Mucosa of rectum (tissue), 2 donors: Measurements from ENCODE around the gene CD47.

Experiments used
- H3K27ac ChIP-seq, 2 donors: one replicate each; pipeline ENCODE4 v1.7.0; 2013; ENCODE audit warnings: inconsistent platforms in 2 of 2, low read depth in 2 of 2, low read length in 2 of 2
- H3K27me3 ChIP-seq, 2 donors: one replicate each; pipeline ENCODE4 v1.7.0; 2013; ENCODE audit warnings: low read length in 2 of 2; ENCODE audit not compliant: control insufficient read depth in 2 of 2, insufficient read depth in 2 of 2
- H3K36me3 ChIP-seq, 2 donors: one replicate each; pipeline ENCODE4 v1.7.0; 2013; ENCODE audit warnings: low read length in 2 of 2; ENCODE audit not compliant: control insufficient read depth in 2 of 2, insufficient read depth in 2 of 2
- H3K4me1 ChIP-seq, 2 donors: one replicate each; pipeline ENCODE4 v1.7.0; 2013; ENCODE audit warnings: low read length in 2 of 2, mild to moderate bottlenecking in 1 of 2; ENCODE audit not compliant: control insufficient read depth in 2 of 2, insufficient read depth in 2 of 2
- H3K4me3 ChIP-seq, 2 donors: one replicate each; pipeline ENCODE4 v1.7.0; 2013; ENCODE audit warnings: low read length in 2 of 2
- H3K9ac ChIP-seq, 2 donors: one replicate each; pipeline ENCODE4 v1.7.0; 2013; ENCODE audit warnings: low read length in 2 of 2, low read depth in 1 of 2, mild to moderate bottlenecking in 1 of 2
- H3K9me3 ChIP-seq, 2 donors: one replicate each; pipeline ENCODE4 v1.7.0; 2013; ENCODE audit warnings: low read length in 2 of 2; ENCODE audit not compliant: control insufficient read depth in 2 of 2
- donor health status: healthy.
- donor health status: Normal muscosa, but diverticular disease.

CD47 gene

DNA sequence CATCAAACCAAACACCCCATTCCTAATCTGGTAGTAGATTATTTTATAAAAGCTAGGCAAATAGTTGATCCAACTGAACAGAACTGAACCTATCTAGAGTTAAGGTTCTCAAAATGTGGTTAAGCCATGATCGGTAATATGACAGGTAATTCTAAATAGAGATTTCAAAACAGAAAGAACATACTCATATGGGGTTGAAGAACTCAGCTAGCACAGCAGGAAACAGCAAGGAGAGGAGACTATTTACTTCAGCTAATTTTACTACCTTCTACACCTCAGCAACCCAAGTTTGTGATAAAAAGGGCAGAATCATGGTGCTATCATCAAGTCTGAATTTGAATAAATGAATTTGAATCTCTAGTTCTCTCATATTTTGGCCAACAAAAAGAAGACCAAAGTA, 11.8 kb downstream of the CD47 start:
- Histone ChIP-seq H3K4me3 (no peak overlapping the region), H3K36me3 (peaks cover 6 to 14% of the 10 kb centered on the region in 2 donors), H3K9ac (no peak overlapping the region), H3K9me3 (no peaks in the 10 kb centered on the region), H3K27ac (no peak overlapping the region), H3K27me3 (no peaks in the 10 kb centered on the region), H3K4me1 (no peaks in the 10 kb centered on the region)

DNA sequence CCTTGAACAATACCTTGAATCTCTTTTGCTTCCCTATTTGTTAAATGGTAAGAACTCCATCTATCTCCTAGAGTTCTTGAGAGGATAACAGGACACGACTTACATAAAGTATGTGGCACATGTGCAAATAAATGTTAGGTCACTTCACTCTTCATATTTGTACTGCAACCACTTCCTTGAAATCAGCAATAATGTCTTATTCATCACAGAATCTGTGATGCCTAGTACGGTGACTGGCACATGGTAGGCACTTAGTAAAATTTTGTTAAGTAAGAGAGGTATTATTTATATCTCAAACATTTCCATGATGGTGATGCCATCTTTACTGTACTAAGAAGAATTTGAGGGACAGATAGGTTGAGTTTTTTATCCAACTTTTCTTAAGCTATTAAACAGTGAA, 14.3 kb downstream of the CD47 start:
- H3K9me3 ChIP-seq: no peaks in the 10 kb centered on the region
- no peak overlapping the region for H3K4me3 ChIP-seq
- H3K27me3 ChIP-seq: no peaks in the 10 kb centered on the region
- H3K4me1 ChIP-seq: no peaks in the 10 kb centered on the region
- H3K9ac ChIP-seq: no peak overlapping the region
- H3K36me3 ChIP-seq: peaks cover 6 to 14% of the 10 kb centered on the region in 2 donors
- no peak overlapping the region for H3K27ac ChIP-seq

DNA sequence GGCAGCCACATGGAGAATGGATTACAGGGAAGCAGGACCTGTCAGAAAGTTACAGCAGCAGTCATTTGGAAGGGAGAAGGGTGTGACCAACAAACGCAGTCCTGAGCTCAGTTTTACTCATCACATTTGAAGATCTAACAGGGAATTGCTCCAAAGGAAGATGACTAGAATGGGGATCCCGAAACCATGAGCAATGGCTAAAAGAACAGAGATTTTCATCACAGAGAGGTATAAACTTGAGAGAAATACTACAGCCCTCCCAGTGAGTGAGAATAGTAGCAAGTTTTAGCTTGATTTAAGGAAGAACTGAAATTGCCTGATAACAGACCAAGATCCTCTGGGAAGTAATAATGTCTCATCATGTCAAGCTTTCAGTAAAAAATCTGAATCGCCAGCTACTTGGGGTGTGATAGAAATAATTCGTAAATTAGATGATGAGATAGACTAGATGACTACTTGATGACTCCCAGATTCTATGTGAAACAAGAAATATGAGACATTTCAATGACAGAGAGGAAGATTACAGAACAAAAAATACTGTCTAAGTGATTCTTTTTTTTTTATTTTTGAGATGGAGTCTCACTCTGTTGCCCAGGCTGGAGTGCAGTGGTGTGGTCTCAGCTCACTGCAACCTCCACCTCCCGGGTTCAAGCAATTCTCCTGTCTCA, 16.9 kb downstream of the CD47 start:
- Histone ChIP-seq H3K27ac (no peak overlapping the region), H3K9me3 (no peaks in the 10 kb centered on the region), H3K4me3 (no peak overlapping the region), H3K4me1 (no peaks in the 10 kb centered on the region), H3K27me3 (no peaks in the 10 kb centered on the region), H3K9ac (no peak overlapping the region), H3K36me3 (peaks cover 10 to 13% of the 10 kb centered on the region in 2 donors)

DNA sequence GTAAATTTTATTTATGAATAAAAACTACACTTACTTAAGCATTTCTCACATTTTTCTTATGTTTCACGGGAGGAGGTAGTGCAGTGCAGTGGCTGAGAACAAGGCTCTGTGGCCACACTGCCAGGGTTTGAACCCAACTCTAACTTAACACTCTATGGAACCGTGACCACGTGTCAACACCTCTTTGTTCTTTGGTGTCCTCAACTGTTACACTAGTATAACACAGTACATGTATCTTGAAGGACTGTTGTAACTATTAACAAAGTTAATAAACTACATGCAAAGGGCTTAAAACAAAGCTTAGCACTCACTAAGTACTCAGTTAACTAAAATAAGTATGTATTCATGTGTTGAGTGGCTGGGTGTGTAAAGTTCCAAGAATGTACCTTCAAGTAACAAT, 19.5 kb downstream of the CD47 start:
- no peak overlapping the region for H3K9ac ChIP-seq
- no peaks in the 10 kb centered on the region for H3K27me3 ChIP-seq
- H3K9me3 ChIP-seq: no peaks in the 10 kb centered on the region
- H3K36me3 ChIP-seq: peaks cover 6 to 14% of the 10 kb centered on the region in 2 donors
- H3K27ac ChIP-seq: no peak overlapping the region
- H3K4me3 ChIP-seq: no peak overlapping the region
- no peaks in the 10 kb centered on the region for H3K4me1 ChIP-seq

DNA sequence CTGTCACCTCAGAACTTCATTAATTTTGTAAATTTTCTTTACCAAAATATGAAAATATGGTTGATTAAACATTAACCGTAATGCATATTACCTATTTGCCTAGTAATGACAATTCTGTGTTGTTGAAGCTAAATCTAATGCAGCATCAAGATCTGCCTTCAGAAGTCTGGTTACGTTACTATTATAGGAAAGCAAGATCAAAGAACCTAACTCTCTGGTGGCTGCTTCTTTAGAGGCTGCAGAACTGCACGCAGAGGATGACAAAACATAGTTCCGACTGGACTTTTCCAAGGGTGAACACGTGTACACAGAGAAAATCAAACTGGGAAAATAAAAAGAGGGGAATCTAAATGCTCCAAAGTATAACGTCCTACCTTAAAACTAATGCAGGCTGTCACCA, 20.5 kb downstream of the CD47 start:
- Histone ChIP-seq H3K36me3 (peaks cover 6 to 14% of the 10 kb centered on the region in 2 donors), H3K9ac (no peak overlapping the region), H3K27ac (no peak overlapping the region), H3K4me3 (no peak overlapping the region), H3K9me3 (no peaks in the 10 kb centered on the region), H3K4me1 (no peaks in the 10 kb centered on the region), H3K27me3 (no peaks in the 10 kb centered on the region)

DNA sequence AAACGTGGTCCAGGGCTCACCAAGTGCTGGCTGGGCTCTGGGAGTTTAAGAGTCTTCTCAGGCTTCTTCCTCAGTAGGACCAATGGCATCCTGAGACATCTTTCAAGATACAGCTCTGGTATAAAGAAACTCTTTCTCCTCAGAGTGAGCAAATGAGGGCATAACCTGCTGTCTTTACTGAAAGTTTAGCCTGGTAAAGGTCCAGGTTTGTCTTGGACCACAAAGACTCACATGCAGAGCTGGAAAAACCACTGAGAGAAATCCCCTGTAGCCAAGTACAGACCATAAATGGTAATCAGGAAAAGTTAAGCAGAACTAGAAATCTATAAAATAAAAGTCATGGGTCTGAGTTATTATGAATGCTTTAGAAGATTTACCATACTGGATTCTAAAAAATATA, 23.1 kb downstream of the CD47 start:
- no peak overlapping the region for H3K27ac ChIP-seq
- H3K9ac ChIP-seq: no peak overlapping the region
- no peaks in the 10 kb centered on the region for H3K9me3 ChIP-seq
- H3K27me3 ChIP-seq: no peaks in the 10 kb centered on the region
- no peaks in the 10 kb centered on the region for H3K4me1 ChIP-seq
- H3K4me3 ChIP-seq: no peak overlapping the region
- H3K36me3 ChIP-seq: peaks cover 9 to 14% of the 10 kb centered on the region in 2 donors

- H3K4me3 ChIP-seq: no peak overlapping the region
- no peak overlapping the region for H3K9ac ChIP-seq
- H3K36me3 ChIP-seq: peaks cover 15 to 16% of the 10 kb centered on the region in 2 donors
- H3K4me1 ChIP-seq: no peaks in the 10 kb centered on the region
- H3K9me3 ChIP-seq: no peaks in the 10 kb centered on the region
- no peak overlapping the region for H3K27ac ChIP-seq
- no peaks in the 10 kb centered on the region for H3K27me3 ChIP-seq
Observed at GRCh38 chr3:108065096-108065495, 25.7 kb downstream of the CD47 start.

- no peak overlapping the region for H3K4me3 ChIP-seq
- H3K27me3 ChIP-seq: no peaks in the 10 kb centered on the region
- H3K9ac ChIP-seq: no peak overlapping the region
- H3K27ac ChIP-seq: no peak overlapping the region
- no peaks in the 10 kb centered on the region for H3K4me1 ChIP-seq
- H3K36me3 ChIP-seq: peaks cover 15 to 18% of the 10 kb centered on the region in 2 donors
- H3K9me3 ChIP-seq: no peaks in the 10 kb centered on the region
Observed at GRCh38 chr3:108064293-108064887, 26.4 kb downstream of the CD47 start.

DNA sequence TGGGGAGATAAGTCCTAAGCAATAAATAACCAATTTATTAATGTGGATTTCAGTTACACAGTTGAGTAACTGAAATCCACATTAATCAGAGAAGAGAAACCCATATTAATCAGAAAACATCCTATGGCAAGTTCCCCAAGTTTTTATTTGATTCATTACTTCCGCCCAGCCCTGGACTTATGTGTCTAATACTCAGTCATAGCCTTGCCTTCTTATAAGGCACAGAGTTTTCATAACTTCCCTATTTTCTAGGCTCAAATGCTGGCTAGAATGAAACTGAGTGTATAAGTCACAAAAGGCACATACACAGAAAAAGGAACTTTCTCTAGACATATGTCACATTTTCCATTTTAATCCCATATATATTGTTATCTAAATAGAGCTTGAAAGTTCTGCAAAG, 28.8 kb downstream of the CD47 start:
- no peak overlapping the region for H3K9ac ChIP-seq
- H3K27me3 ChIP-seq: no peaks in the 10 kb centered on the region
- H3K4me1 ChIP-seq: no peaks in the 10 kb centered on the region
- no peak overlapping the region for H3K27ac ChIP-seq
- H3K4me3 ChIP-seq: no peak overlapping the region
- H3K9me3 ChIP-seq: no peaks in the 10 kb centered on the region
- H3K36me3 ChIP-seq: peaks cover 16 to 25% of the 10 kb centered on the region in 2 donors

GRCh38 chr3:108060331-108060730, 30.5 kb downstream of the CD47 start:
- no peaks in the 10 kb centered on the region for H3K9me3 ChIP-seq
- no peak overlapping the region for H3K9ac ChIP-seq
- no peaks in the 10 kb centered on the region for H3K27me3 ChIP-seq
- no peak overlapping the region for H3K4me3 ChIP-seq
- H3K4me1 ChIP-seq: no peaks in the 10 kb centered on the region
- no peak overlapping the region for H3K27ac ChIP-seq
- H3K36me3 ChIP-seq: peaks cover 20 to 30% of the 10 kb centered on the region in 2 donors
